CD4-positive, alpha-beta T cell treated with Interferon gamma for 1 hour (primary cell): ENCODE measurements around the gene IMMP2L.
A peak's percentile ranks its signal among the peaks of the same experiment; 100 is the strongest.

ENCODE experiments used
- DNase-seq: peaks from one replicate; pipeline ENCODE4 v3.0.0-alpha.2; 2020

Gene IMMP2L

DNA sequence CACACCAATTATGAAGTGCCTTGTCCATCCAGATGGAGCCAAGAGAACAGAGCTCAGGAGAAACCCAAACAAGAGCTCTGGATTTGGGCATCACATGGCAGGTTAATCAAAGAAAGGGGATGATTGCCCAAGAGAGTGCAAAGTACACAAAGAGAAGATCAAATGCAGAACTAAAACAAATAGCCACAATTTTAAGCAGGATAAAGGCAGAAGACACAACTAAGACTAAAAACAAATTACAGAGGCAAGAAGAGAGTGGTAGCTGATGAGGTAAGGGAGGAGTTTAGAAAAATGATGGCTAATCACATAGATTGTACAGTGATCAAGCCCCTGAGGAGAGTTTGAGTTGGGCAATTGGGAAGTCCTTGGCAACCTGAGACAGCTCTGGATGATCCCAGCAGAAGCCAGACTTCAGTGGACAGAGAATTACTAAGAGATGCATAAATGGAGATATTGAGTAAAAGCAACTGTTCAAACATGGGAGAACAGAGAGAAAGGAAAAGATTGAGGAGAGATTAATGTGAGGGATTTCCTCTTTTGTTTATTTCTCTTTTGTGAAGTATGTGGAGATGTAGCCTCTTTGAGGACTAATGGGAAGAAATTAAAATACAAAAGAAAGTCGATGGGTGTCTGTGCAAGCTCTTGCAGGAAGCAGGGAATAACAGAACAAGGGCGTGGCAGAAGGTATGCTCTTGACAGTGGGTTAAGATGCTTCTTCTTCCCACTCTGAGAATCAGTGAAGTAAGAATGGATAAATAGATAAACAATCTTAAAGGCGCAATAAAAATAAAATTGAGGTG lies 369.5 kb downstream of the IMMP2L start:
- DNase-seq = no peak

DNA sequence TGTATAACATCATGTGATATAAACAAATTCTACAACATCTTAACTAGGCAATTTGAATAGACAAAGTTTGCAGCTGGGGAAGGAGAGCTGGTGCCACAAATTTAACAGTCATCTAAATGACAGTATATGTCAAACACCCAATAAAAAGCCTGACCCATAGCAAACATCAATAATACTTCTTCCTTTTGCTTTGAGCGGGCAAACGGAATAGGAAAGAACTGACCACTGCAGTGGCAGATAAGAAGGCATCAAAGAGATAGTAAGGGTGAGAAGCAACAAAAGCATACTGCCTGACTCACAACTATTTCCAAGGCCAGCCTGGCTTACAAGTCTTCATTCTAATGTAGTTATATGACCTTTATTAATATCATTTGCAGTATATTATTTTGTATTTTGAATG lies 371.5 kb downstream of the IMMP2L start:
- DNase-seq = no peak

DNA sequence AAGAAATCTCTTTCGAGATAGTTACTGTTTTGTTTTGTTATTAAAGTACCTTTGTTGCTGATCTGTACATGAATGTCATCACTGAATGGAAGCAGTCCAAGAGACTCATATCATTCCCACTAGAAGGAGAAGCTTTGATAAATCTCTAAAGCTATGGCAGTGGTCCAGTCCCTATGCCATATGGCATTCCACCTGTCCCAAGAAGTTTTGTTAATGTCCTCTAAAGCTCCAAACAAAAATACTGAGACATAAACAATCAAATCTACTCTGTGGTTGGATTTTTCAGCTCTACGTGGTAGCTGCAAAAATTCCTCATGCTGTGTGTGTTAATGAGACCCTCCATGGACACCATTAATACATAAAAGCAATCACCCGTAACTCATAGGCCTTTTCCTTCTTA lies 377.3 kb downstream of the IMMP2L start:
- no peak for DNase-seq

- DNase-seq = no peak
Measured at GRCh38 chr7:111183321-111183720, 379.0 kb downstream of the IMMP2L start.

- no peak for DNase-seq
Measured at GRCh38 chr7:111180338-111180737, 382.0 kb downstream of the IMMP2L start.

GRCh38 chr7:111175908-111176441 lies 386.3 kb downstream of the IMMP2L start:
- DNase-seq = no peak

DNA sequence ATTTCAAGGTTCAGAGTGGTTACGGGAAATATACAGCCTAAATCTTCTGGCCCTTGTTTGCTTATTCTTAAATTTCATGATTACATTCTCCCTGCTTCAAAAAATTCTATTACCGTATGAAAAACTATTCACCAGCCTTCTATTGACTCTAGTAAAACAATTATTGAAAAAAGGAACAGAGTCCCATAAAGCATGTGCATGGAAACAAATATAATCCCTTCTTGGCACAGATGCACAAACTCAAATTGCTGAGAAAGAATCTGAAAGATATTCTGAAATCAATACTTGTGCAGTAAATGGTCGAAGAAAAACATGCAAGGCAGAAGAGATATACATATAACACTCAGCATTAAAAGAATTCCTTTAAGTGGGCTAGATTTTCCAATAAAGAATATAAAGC lies 387.8 kb downstream of the IMMP2L start:
- no peak for DNase-seq

GRCh38 chr7:111173990-111174389 lies 388.3 kb downstream of the IMMP2L start:
- DNase-seq = no peak

- DNase-seq = no peak
Measured at GRCh38 chr7:111173528-111173927, 388.8 kb downstream of the IMMP2L start.

DNA sequence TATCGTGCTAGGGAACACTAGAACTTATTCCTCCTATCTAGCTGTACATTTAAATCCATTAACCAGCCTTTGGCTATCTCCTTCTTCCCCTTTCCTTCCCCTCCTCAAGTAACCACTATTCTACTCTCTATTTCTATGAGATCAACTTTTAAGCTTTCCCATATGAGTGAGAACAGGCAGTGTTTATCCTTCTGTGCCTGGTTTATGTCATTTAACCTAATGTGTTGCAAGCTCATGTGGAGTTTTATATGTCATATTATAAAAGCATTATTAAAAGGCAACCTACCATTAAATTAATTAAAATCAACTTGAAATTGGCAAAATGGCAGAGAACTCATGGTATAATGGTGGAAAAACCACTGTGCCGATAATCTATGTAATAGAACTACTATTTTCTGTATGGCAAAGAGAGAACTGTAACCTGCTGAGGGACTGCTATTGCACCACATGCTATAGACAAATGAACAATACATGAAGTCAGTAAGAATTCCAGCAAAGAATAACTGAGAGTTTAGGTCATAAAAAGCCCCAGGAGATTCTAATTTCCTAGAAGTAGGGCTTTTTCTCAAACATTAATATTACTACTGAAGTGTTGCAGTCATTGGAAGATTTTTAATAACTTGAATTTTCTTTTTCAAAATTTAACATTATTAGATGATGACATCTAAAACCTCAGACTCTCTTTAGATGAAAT lies 389.6 kb downstream of the IMMP2L start:
- DNase-seq = no peak

- DNase-seq = no peak
Measured at GRCh38 chr7:111168182-111168581, 394.1 kb downstream of the IMMP2L start.

DNA sequence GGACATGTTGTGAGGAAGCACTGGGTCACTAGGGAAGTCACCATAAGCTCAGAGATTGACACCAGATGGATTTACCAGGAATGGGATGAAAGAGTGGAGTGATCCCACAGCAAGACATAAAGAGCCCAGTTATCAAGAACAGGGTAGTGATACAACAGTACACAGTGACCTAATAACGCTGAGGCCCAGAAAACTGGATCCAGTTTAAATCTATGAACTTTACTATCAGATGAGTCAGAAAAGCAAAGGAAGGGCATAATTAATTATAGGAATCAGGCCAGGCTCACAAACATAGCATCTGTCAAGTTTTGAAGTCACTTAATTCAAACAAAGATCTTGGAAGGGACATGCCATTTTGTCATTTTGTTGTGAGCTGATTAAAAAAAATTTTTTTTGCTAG lies 397.9 kb downstream of the IMMP2L start:
- DNase-seq = no peak

GRCh38 chr7:111162692-111163091 lies 399.6 kb downstream of the IMMP2L start:
- no peak for DNase-seq

DNA sequence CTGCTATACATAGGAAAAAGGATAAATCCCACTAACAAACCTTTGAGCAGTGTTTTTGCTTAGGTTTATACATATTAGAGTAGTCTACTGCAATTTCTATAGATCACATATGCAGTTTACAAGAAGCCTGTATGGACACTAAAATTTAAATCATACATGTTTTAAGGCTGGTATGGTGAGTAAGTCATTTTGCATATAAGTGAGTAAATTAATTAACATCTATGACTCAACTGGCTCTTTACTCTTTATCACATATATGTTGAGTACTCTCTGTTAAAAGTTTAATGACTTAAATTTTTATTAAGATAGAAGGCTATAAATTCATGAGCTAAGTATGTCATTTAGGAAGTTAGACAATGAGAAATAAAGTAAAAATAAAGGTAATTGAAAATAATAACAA lies 402.0 kb downstream of the IMMP2L start:
- DNase-seq = no peak

- no peak for DNase-seq
Measured at GRCh38 chr7:111159426-111159825, 402.9 kb downstream of the IMMP2L start.

DNA sequence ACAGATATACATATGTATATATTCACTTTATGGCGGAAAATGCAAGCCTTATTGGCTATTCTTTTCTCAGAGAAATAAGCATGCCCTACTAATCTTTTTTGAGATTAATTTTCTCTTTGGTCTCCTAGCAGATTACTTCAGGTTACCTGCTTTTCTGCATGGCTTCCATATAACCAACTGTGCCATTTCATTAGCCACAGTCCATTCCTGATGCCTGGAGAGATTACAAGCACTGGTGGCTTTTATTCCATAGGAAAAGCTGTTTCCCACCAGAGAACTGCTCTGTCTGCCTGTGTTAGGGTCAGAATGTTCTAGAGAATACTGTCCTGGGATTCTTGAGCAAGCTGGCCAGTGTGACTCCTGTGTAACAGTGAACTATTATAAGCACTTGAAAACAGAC lies 411.6 kb downstream of the IMMP2L start:
- no peak for DNase-seq

- no peak for DNase-seq
Measured at GRCh38 chr7:111147708-111148533, 414.4 kb downstream of the IMMP2L start.

- DNase-seq = no peak
Measured at GRCh38 chr7:111146136-111146535, 416.2 kb downstream of the IMMP2L start.

DNA sequence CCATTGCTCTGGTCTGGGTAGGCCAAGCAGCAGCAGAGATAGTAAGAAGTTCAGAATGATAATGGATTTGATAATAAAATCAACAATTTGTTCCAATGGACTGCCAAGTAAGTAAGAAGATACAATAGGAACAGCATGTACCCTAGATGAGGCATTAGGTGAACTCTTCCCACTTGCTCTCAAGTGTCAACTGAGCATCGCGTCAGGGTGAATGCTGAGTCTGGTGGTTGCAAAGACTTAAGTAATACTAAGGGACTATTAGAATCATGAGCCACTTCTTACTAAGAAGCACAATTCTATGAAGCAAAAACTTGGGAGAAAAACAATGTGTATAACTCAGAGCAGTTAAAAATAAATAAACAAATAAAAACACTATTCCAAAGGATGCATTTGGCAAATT lies 416.8 kb downstream of the IMMP2L start:
- no peak for DNase-seq

GRCh38 chr7:111140091-111140865 lies 422.0 kb downstream of the IMMP2L start:
- DNase-seq = no peak

DNA sequence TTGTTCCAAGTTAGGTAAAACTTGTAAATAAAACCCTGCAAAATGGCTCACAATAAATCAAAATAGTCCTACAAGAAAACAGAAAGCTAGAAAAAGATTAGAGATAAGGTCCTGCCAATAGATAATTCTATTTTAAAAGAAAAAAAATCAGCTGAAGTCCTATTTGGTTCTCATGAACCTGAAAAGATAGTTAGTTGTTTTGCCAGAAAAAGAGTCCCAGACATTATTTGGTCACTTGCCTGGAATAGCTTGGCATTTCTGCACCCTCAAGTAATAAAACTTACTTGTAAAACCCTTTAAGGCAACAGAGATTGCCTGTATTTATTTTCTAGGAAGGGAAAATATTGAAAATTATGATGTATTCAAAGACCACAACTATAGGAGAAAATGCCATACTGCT lies 423.7 kb downstream of the IMMP2L start:
- DNase-seq = no peak

DNA sequence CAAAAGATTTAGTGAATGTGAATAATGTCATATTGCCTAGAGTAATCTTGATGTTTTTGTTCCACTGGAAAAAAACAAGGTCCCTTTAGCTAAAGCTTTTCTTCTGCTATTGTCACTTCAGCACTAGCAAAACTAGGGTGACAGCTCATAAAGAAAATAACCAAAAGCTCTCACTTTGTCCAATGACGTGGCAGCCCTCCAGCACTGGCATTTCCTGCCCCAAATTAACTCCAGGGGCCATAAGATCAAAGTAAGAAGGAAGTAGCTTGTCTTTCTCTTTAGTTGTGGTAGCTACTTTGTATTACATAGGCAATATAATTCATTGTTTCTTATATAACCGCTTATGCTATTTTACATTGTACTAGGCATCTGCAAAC lies 424.1 kb downstream of the IMMP2L start:
- DNase-seq = peak; percentile 39
